Measurements from ENCODE around the gene SPATS2.
"Not testable (repeated sequence)": the region's sequence is repeated elsewhere in the genome, so short reads cannot be mapped to it uniquely, and the experiment has no call there.

Gene SPATS2

DNA sequence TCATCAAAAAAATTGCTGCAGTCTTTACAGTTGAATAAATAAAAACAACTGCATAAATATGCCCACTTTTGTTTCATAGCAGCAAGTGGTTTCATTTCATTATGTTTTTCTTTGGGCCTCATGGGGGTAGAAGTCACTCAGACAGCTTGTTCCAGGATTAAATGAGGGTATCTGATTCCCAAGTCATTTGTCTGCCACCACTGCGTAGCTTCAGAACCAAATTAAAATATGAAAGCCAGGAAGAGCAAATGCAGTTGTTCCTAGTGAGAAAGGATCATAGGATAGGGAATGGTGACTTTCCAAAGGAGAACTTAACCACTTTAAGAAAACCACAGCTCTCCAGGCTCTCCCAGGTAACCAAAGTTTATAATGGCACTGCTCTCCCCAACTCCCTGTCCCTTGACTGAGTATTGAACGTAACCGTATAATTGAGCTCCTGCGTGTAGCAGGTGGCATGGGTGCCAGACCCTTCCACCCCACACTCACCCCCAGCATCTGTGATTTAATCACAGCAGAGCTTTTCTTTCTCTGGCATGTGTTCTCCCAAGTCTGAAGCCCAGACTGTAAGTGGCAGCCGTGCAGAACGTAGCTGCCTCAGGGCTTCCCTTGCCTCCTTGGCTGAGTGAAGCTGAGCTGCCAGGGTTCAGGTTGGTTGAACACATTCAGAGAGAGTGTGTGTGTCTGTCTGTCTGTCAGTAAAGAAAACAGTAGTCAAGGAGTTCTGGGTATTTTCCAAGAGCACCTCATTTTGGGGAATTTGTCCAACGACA, 160.3 kb downstream of the SPATS2 start:
- no peak for DNase-seq (ENCODE audit: low read depth in 2 of 2)
- no peak overlapping the region for H3K4me3 ChIP-seq (replicated peaks in 1 of 2; ENCODE audit: low read depth in 2 of 2, low read length in 2 of 2)
- TF ChIP-seq, protein P1, sequence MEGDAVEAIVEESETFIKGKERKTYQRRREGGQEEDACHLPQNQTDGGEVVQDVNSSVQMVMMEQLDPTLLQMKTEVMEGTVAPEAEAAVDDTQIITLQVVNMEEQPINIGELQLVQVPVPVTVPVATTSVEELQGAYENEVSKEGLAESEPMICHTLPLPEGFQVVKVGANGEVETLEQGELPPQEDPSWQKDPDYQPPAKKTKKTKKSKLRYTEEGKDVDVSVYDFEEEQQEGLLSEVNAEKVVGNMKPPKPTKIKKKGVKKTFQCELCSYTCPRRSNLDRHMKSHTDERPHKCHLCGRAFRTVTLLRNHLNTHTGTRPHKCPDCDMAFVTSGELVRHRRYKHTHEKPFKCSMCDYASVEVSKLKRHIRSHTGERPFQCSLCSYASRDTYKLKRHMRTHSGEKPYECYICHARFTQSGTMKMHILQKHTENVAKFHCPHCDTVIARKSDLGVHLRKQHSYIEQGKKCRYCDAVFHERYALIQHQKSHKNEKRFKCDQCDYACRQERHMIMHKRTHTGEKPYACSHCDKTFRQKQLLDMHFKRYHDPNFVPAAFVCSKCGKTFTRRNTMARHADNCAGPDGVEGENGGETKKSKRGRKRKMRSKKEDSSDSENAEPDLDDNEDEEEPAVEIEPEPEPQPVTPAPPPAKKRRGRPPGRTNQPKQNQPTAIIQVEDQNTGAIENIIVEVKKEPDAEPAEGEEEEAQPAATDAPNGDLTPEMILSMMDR (IDR thresholded peaks at IDR 0.05; ENCODE audit: low read depth, low read length) = no peak

- DNase-seq (ENCODE audit: low read depth in 2 of 2) = no peak
- TF ChIP-seq, protein P1 (IDR thresholded peaks at IDR 0.05; ENCODE audit: low read depth, low read length) = no peak
- H3K4me3 ChIP-seq (replicated peaks in 1 of 2; ENCODE audit: low read depth in 2 of 2, low read length in 2 of 2) = no peak overlapping the region
Measured at GRCh38 chr12:49529414-49529813, 162.2 kb downstream of the SPATS2 start.

GRCh38 chr12:49531745-49532144, 164.5 kb downstream of the SPATS2 start:
- DNase-seq (ENCODE audit: low read depth in 2 of 2) = no peak
- TF ChIP-seq, protein P1 (IDR thresholded peaks at IDR 0.05; ENCODE audit: low read depth, low read length) = no peak

DNA sequence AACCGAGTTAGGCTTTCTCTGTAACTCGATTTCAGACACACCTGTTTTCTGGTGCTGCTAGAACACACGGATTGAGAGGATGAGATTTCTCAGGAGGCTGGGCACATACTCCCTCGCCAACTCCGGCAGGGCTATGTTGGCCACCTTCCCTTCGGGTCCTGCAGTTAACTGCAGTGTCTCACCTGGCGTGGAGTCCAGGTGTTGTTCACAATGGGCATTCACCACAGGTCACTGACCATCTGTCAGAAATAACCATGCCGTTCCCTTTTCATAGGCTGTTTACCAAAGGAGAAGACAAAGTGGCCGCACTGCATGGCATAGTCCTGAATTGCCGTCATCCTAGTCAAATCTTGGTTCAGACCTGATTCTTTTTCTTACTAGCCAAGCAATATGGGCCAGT, 166.1 kb downstream of the SPATS2 start:
- TF ChIP-seq, protein P1 (IDR thresholded peaks at IDR 0.05; ENCODE audit: low read depth, low read length) = no peak
- no peak overlapping the region for H3K4me3 ChIP-seq (replicated peaks in 1 of 2; ENCODE audit: low read depth in 2 of 2, low read length in 2 of 2)
- DNase-seq (ENCODE audit: low read depth in 2 of 2) = no peak

More at GRCh38 chr12:49531745-49532144, 164.5 kb downstream of the SPATS2 start:
- no peak overlapping the region for H3K4me3 ChIP-seq (replicated peaks in 1 of 2; ENCODE audit: low read depth in 2 of 2, low read length in 2 of 2)

- not testable (repeated sequence) for DNase-seq (ENCODE audit: low read depth in 2 of 2); H3K4me3 ChIP-seq (replicated peaks in 1 of 2; ENCODE audit: low read depth in 2 of 2, low read length in 2 of 2)
Measured at GRCh38 chr12:49534122-49534521, 166.9 kb downstream of the SPATS2 start.

- DNase-seq (ENCODE audit: low read depth in 2 of 2) = no peak
- TF ChIP-seq, protein P1 (IDR thresholded peaks at IDR 0.05; ENCODE audit: low read depth, low read length) = no peak
- no peak overlapping the region for H3K4me3 ChIP-seq (replicated peaks in 1 of 2; ENCODE audit: low read depth in 2 of 2, low read length in 2 of 2)
Measured at GRCh38 chr12:49534731-49535278, 167.5 kb downstream of the SPATS2 start.

GRCh38 chr12:49535921-49536525, 168.8 kb downstream of the SPATS2 start:
- no peak for DNase-seq (ENCODE audit: low read depth in 2 of 2)
- H3K4me3 ChIP-seq (replicated peaks in 1 of 2; ENCODE audit: low read depth in 2 of 2, low read length in 2 of 2) = no peak overlapping the region
- TF ChIP-seq, protein P1 (IDR thresholded peaks at IDR 0.05; ENCODE audit: low read depth, low read length) = no peak
